ENCODE measurements around the gene OSBP2. TPM values are rescaled to one million over a fixed set of nuclear protein-coding genes. Genes with fewer than 3 reads are reported as not detected.

OSBP2 gene
- total RNA-seq, 1 experiment from 2014 or later: 6.2 TPM

DNA sequence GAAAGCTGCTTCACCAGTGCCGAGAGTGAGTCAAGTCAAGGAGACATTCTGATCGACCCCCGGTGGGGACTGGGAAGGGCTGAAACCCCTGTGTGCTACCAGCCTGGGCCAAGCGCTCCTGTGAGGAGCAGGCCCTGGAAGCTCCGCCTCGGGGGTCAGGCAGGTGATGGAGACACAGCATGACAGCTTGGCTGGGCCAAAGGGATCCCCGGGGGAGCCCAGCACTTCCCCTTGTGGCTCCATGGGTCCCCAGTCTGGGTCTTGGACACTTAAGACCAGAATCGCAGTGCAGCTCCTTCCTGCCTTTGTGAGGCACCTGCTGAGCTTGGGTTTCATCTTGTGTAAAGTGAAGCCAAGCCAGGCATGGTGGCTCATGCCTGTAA, 184.7 kb downstream of the OSBP2 start:
- H3K27ac Mint-ChIP-seq (ENCODE audit: unreplicated experiment): no peak overlapping the region
- no peaks in the 10 kb centered on the region for H3K36me3 Mint-ChIP-seq (ENCODE audit: insufficient read depth, unreplicated experiment)
- CTCF ChIA-PET: no interaction called here
- no TSS peak for BruUV-seq (replicated peaks)
- DNase-seq: no peak
- H3K4me1 ChIP-seq: peaks cover 16% of the 10 kb centered on the region
- intact Hi-C loops (cut with micrococcal nuclease; ENCODE audit: unreplicated experiment): no loop called here
- no peak overlapping the region for H3K4me3 ChIP-seq (ENCODE audit: low read depth, low read length)
- POLR2A ChIA-PET: no interaction called here
- no peaks in the 10 kb centered on the region for H3K36me3 ChIP-seq (ENCODE audit: control insufficient read depth, insufficient read depth, low read length)
- no peaks in the 10 kb centered on the region for H3K9me3 ChIP-seq
- H3K4me1 Mint-ChIP-seq (ENCODE audit: low read depth, unreplicated experiment): no peaks in the 10 kb centered on the region
- no peak overlapping the region for H3K4me3 Mint-ChIP-seq (ENCODE audit: unreplicated experiment)
- TF ChIP-seq, protein P1, sequence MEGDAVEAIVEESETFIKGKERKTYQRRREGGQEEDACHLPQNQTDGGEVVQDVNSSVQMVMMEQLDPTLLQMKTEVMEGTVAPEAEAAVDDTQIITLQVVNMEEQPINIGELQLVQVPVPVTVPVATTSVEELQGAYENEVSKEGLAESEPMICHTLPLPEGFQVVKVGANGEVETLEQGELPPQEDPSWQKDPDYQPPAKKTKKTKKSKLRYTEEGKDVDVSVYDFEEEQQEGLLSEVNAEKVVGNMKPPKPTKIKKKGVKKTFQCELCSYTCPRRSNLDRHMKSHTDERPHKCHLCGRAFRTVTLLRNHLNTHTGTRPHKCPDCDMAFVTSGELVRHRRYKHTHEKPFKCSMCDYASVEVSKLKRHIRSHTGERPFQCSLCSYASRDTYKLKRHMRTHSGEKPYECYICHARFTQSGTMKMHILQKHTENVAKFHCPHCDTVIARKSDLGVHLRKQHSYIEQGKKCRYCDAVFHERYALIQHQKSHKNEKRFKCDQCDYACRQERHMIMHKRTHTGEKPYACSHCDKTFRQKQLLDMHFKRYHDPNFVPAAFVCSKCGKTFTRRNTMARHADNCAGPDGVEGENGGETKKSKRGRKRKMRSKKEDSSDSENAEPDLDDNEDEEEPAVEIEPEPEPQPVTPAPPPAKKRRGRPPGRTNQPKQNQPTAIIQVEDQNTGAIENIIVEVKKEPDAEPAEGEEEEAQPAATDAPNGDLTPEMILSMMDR (IDR thresholded peaks at IDR 0.05; ENCODE audit: insufficient read depth in 1 of 2, low read depth in 1 of 2, low read length in 1 of 2, severe bottlenecking in 1 of 2, unreplicated experiment in 1 of 2): no peak
- no peaks in the 10 kb centered on the region for H3K9me3 Mint-ChIP-seq (ENCODE audit: unreplicated experiment)
- H3K27me3 Mint-ChIP-seq (ENCODE audit: insufficient read depth, unreplicated experiment): no peaks in the 10 kb centered on the region
- H3K27me3 ChIP-seq (replicated peaks; ENCODE audit: control insufficient read depth, insufficient read depth, low read length): no peaks in the 10 kb centered on the region

DNA sequence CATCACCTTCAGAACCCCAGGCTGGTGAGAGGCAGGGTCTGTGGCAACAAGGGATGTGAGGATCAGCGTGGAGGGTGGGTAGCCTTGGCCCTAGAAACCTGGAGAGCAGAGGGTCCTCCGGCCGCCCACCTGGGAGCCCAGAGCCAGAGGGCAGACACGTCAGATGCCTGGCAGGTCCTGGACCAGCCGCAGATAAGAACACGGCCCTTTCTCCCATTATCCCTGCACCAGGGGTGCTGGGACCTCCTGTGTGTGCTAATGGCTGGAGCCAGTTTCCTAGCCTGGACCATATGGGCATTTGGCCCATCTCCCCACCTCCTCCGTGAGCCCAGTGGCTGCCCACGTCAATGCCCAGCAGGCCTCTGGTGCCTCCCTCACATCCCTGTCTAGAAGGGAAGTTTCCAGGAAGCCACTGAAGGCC, 185.5 kb downstream of the OSBP2 start:
- Histone ChIP-seq H3K4me1 (peaks cover 16% of the 10 kb centered on the region), H3K36me3 (ENCODE audit: control insufficient read depth, insufficient read depth, low read length) (no peaks in the 10 kb centered on the region), H3K27me3 (replicated peaks; ENCODE audit: control insufficient read depth, insufficient read depth, low read length) (no peaks in the 10 kb centered on the region), H3K9me3 (no peaks in the 10 kb centered on the region), H3K4me3 (ENCODE audit: low read depth, low read length) (no peak overlapping the region)
- H3K36me3 Mint-ChIP-seq (ENCODE audit: insufficient read depth, unreplicated experiment): no peaks in the 10 kb centered on the region
- no peak overlapping the region for H3K27ac Mint-ChIP-seq (ENCODE audit: unreplicated experiment)
- no peaks in the 10 kb centered on the region for H3K4me1 Mint-ChIP-seq (ENCODE audit: low read depth, unreplicated experiment)
- intact Hi-C loops (cut with micrococcal nuclease; ENCODE audit: unreplicated experiment): no loop called here
- H3K27me3 Mint-ChIP-seq (ENCODE audit: insufficient read depth, unreplicated experiment): no peaks in the 10 kb centered on the region
- no peak for DNase-seq
- CTCF ChIA-PET: no interaction called here
- no peaks in the 10 kb centered on the region for H3K9me3 Mint-ChIP-seq (ENCODE audit: unreplicated experiment)
- no peak overlapping the region for H3K4me3 Mint-ChIP-seq (ENCODE audit: unreplicated experiment)
- POLR2A ChIA-PET: no interaction called here
- TF ChIP-seq, protein P1 (IDR thresholded peaks at IDR 0.05; ENCODE audit: insufficient read depth in 1 of 2, low read depth in 1 of 2, low read length in 1 of 2, severe bottlenecking in 1 of 2, unreplicated experiment in 1 of 2): no peak
- no TSS peak for BruUV-seq (replicated peaks)

DNA sequence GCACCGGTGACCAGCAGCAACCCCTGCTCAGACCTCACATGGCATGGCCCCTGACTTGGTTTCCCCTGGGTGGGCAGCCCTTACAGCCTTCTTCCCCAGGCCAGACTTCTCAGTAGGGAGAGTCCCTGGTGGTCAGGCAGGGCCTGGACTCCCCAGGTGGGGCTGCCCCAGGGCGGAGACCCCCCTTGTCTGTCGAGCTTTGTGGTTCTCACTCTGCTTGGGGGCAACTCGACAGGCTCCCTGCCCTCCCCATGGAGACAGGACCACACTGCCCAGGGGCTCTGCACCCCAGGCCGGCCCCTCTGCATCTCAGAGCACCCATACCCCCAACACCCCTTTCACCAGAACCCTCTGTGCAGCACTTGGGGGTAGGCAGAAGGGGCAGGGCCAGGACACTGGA, 186.2 kb downstream of the OSBP2 start:
- H3K4me3 Mint-ChIP-seq (ENCODE audit: unreplicated experiment): no peak overlapping the region
- CTCF ChIA-PET: interaction anchor here (0.8 to 1.1 kb wide), 2 partner anchors 10 to 118 kb away, joined by 3 to 6 read pairs; no protein-coding TSS in a partner anchor
- Histone ChIP-seq H3K36me3 (ENCODE audit: control insufficient read depth, insufficient read depth, low read length) (no peaks in the 10 kb centered on the region), H3K4me3 (ENCODE audit: low read depth, low read length) (no peak overlapping the region), H3K4me1 (peaks cover 16% of the 10 kb centered on the region), H3K27me3 (replicated peaks; ENCODE audit: control insufficient read depth, insufficient read depth, low read length) (no peaks in the 10 kb centered on the region), H3K9me3 (no peaks in the 10 kb centered on the region)
- no peaks in the 10 kb centered on the region for H3K27me3 Mint-ChIP-seq (ENCODE audit: insufficient read depth, unreplicated experiment)
- no peak overlapping the region for H3K27ac Mint-ChIP-seq (ENCODE audit: unreplicated experiment)
- intact Hi-C loops (cut with micrococcal nuclease; ENCODE audit: unreplicated experiment): no loop called here
- POLR2A ChIA-PET: interaction anchor here (0.6 kb wide), 1 partner anchor 26 kb away, joined by 4 read pairs; no protein-coding TSS in a partner anchor
- no peak for DNase-seq
- no TSS peak for BruUV-seq (replicated peaks)
- TF ChIP-seq, protein P1 (IDR thresholded peaks at IDR 0.05; ENCODE audit: insufficient read depth in 1 of 2, low read depth in 1 of 2, low read length in 1 of 2, severe bottlenecking in 1 of 2, unreplicated experiment in 1 of 2): no peak
- no peaks in the 10 kb centered on the region for H3K9me3 Mint-ChIP-seq (ENCODE audit: unreplicated experiment)
- no peaks in the 10 kb centered on the region for H3K4me1 Mint-ChIP-seq (ENCODE audit: low read depth, unreplicated experiment)
- no peaks in the 10 kb centered on the region for H3K36me3 Mint-ChIP-seq (ENCODE audit: insufficient read depth, unreplicated experiment)
